IMR-90 (cell line): ENCODE measurements around the gene NMT1.

ENCODE experiments used
- MXI1 ChIP-seq: IDR thresholded peaks from 2 replicates; pipeline ENCODE4 v1.6.1; 2012; ENCODE audit warnings: low read depth, mild to moderate bottlenecking, low read length, moderate library complexity, borderline replicate concordance
- RAD21 ChIP-seq: IDR thresholded peaks from 2 replicates; pipeline ENCODE4 v1.6.1; 2012; ENCODE audit warnings: low read length, improper control_type of control experiment
- TF ChIP-seq, protein P1 (sequence below): conservative IDR thresholded peaks from 2 replicates; pipeline ENCODE4 v1.5.1; 2012; ENCODE audit warnings: mild to moderate bottlenecking, low read depth, low read length, improper control_type of control experiment
- TF ChIP-seq, protein P2 (sequence below): fragments of 150-350 bp; IDR thresholded peaks from 2 replicates; pipeline ENCODE4 v1.6.1; 2017; ENCODE audit warnings: mild to moderate bottlenecking, antibody characterized with exemption, low read length, low read depth

DNA sequence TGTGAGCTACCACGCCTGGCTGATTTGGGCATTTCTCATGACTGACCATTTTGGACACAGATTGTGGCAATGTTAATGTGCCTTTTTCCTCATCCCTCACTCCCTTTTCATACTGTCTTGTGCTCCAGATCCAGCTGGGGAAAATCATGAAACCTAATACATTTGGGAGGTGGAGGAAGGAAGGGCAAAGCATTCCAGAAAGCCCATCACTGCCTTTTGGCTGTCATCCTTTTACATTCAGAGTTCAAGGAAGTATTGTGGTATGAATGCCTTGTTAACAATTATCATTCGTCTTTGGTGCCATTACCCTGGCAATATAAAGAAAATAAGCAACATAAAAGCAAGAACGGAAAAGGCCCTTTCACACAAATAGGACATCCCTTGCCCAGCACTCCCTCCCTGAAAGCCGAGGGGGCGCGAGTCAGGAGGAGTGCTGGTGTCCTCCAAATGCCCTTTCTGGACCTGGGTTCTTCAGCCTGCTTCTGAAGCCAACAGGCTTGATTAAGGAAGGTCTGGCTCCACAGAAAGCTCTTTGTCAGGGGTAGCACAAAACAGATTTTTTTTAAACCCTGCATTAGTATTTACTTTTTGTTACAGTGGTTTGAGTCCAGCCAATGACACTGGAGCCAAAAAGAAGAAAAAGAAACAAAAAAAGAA, 20.1 kb downstream of the NMT1 start:
- TF ChIP-seq, protein P1, sequence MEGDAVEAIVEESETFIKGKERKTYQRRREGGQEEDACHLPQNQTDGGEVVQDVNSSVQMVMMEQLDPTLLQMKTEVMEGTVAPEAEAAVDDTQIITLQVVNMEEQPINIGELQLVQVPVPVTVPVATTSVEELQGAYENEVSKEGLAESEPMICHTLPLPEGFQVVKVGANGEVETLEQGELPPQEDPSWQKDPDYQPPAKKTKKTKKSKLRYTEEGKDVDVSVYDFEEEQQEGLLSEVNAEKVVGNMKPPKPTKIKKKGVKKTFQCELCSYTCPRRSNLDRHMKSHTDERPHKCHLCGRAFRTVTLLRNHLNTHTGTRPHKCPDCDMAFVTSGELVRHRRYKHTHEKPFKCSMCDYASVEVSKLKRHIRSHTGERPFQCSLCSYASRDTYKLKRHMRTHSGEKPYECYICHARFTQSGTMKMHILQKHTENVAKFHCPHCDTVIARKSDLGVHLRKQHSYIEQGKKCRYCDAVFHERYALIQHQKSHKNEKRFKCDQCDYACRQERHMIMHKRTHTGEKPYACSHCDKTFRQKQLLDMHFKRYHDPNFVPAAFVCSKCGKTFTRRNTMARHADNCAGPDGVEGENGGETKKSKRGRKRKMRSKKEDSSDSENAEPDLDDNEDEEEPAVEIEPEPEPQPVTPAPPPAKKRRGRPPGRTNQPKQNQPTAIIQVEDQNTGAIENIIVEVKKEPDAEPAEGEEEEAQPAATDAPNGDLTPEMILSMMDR: no peak
- no peak for TF ChIP-seq RAD21
- TF ChIP-seq, protein P2, sequence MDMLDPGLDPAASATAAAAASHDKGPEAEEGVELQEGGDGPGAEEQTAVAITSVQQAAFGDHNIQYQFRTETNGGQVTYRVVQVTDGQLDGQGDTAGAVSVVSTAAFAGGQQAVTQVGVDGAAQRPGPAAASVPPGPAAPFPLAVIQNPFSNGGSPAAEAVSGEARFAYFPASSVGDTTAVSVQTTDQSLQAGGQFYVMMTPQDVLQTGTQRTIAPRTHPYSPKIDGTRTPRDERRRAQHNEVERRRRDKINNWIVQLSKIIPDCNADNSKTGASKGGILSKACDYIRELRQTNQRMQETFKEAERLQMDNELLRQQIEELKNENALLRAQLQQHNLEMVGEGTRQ: no peak
- no peak for TF ChIP-seq MXI1
